ENCODE data around the gene PPTC7. TPM values are rescaled to one million over a fixed set of nuclear protein-coding genes. Genes with fewer than 3 reads are reported as not detected.

The PPTC7 gene
- total and polyA plus RNA-seq, 2 of the 13 experiments (the other 11 are each of a cell fraction or from before 2014, with no cell fraction given) = 4.8 to 12.3 TPM

DNA sequence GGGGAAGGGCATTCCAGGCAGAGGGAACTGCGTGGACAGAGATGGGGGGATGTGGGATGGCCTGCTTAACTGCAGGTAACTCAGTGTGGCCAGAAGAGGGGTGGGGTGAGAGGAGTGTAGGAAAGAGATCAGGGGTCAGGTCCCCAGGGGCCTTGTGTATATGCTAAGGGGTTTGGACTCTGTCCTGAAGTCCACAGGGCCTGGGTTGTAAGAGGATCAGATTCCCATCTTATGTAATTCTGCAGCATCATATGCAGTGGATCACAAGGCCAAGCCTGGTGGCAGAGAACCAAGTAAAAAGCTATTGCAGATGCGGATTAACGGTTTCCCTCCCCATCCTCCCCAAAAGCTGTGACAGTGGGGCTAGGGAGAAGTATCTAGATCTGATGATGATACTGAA, 39.5 kb upstream of the PPTC7 start:
- H2AFZ ChIP-seq (ENCODE audit: low read length) = no peak overlapping the region
- no peaks in the 10 kb centered on the region for H3K27me3 ChIP-seq (ENCODE audit: control insufficient read depth in 1 of 2, insufficient read depth in 2 of 2, low read length in 2 of 2)
- 78% methylated on average over 3 of the region's 3 CpGs for WGBS (ENCODE audit: low lambda C conversion rate)
- FAIRE-seq (no peak), ATAC-seq (peak; percentile 55), DNase-seq (ENCODE audit: low spot score) (peak; percentile 16)
- H3K36me3 ChIP-seq (replicated peaks in 1 of 2; ENCODE audit: control insufficient read depth in 1 of 2, insufficient read depth in 2 of 2, low read length in 2 of 2) = no peaks in the 10 kb centered on the region
- ChIA-PET CTCF (ENCODE audit: low intra/inter-chr PET ratio, low total read pairs) (no interaction called here), POLR2A (no interaction called here)
- no TSS peak for BruUV-seq (replicated peaks)
- H3K27ac ChIP-seq (ENCODE audit: extremely low read length, insufficient read depth, low read length) = no peak overlapping the region
- intact Hi-C loops (cut with micrococcal nuclease; ENCODE audit: unreplicated experiment) = no loop called here
- no peaks in the 10 kb centered on the region for H3K79me2 ChIP-seq (ENCODE audit: insufficient read depth, low read length)
- peaks cover 10% of the 10 kb centered on the region for H3K4me1 ChIP-seq (ENCODE audit: insufficient read depth, low read length)
- in situ Hi-C loops (cut with HindIII; ENCODE audit: extremely low pct_ligation_motif_present, low pct_unique_long_range_greater_than_20kb) = no loop called here
- no peak overlapping the region for H3K4me3 ChIP-seq (replicated peaks in 1 of 3; ENCODE audit: insufficient read depth in 1 of 3, low read depth in 2 of 3, low read length in 3 of 3)
- H3K4me2 ChIP-seq (ENCODE audit: low read depth, low read length) = no peak overlapping the region
- no peaks in the 10 kb centered on the region for H4K20me1 ChIP-seq (ENCODE audit: insufficient read depth, low read length)
- no peak overlapping the region for H3K9ac ChIP-seq (ENCODE audit: insufficient read depth, low read depth, low read length)
- no peaks in the 10 kb centered on the region for H3K9me3 ChIP-seq (ENCODE audit: low read length)
- TF ChIP-seq KDM5A (IDR thresholded peaks at IDR 0.05; ENCODE audit: borderline replicate concordance, low read length) = no peak
- TF ChIP-seq PHF5A (CRISPR knock-in tag; IDR thresholded peaks at IDR 0.05; ENCODE audit: low read depth, unreplicated experiment) = no peak
- TF ChIP-seq ZNF441 (CRISPR knock-in tag; IDR thresholded peaks at IDR 0.05; ENCODE audit: borderline replicate concordance) = 0 out of 2 replicates have a peak, but pooled peaks have one; percentile 44
- TF ChIP-seq NR2F2 (IDR thresholded peaks at IDR 0.05; ENCODE audit: borderline replicate concordance, low read depth) = peak; percentile 62; the same call in 1 of the 2 replicates
- TF ChIP-seq NR2F1 (CRISPR knock-in tag; IDR thresholded peaks at IDR 0.05) = peak; percentile 56 to 77; a peak in 2 of 4 replicates
- TF ChIP-seq GFI1 (CRISPR knock-in tag; IDR thresholded peaks at IDR 0.05; ENCODE audit: borderline replicate concordance) = peak; percentile 24; the same call in 1 of the 2 replicates
- peak in 1 of 2 experiments; percentile 39; a peak in 1 of 4 replicates for TF ChIP-seq EP300 (IDR thresholded peaks at IDR 0.05; ENCODE audit: low read depth in 2 of 2, low read length in 2 of 2)
- TF ChIP-seq EP300 (CRISPR knock-in tag; IDR thresholded peaks at IDR 0.05; ENCODE audit: borderline replicate concordance) = no peak
- TF ChIP-seq SALL1 (CRISPR knock-in tag; IDR thresholded peaks at IDR 0.05) = 0 out of 2 replicates have a peak, but pooled peaks have one; percentile 17
- TF ChIP-seq LCORL (IDR thresholded peaks at IDR 0.05) = no peak
- no peak for TF ChIP-seq LCORL (CRISPR knock-in tag; IDR thresholded peaks at IDR 0.05)
- TF ChIP-seq SIX1 (CRISPR knock-in tag; IDR thresholded peaks at IDR 0.05; ENCODE audit: borderline replicate concordance) = peak; percentile 95
- TF ChIP-seq ZMYM2 (CRISPR knock-in tag; IDR thresholded peaks at IDR 0.05) = peak; percentile 55; the same call in 1 of the 2 replicates
- TF ChIP-seq NCOR1 (IDR thresholded peaks at IDR 0.05; ENCODE audit: borderline replicate concordance, low read length) = peak; percentile 36; the same call in 1 of the 2 replicates
- TF ChIP-seq, protein P1, sequence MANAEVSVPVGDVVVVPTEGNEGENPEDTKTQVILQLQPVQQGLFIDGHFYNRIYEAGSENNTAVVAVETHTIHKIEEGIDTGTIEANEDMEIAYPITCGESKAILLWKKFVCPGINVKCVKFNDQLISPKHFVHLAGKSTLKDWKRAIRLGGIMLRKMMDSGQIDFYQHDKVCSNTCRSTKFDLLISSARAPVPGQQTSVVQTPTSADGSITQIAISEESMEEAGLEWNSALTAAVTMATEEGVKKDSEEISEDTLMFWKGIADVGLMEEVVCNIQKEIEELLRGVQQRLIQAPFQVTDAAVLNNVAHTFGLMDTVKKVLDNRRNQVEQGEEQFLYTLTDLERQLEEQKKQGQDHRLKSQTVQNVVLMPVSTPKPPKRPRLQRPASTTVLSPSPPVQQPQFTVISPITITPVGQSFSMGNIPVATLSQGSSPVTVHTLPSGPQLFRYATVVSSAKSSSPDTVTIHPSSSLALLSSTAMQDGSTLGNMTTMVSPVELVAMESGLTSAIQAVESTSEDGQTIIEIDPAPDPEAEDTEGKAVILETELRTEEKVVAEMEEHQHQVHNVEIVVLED (CRISPR knock-in tag; IDR thresholded peaks at IDR 0.05; ENCODE audit: borderline replicate concordance) = no peak
- no peak for TF ChIP-seq ZFY (CRISPR knock-in tag; IDR thresholded peaks at IDR 0.05)
- no peak for TF ChIP-seq TMF1 (CRISPR knock-in tag; IDR thresholded peaks at IDR 0.05; ENCODE audit: low read depth)
- no peak for TF ChIP-seq RNF2 (conservative IDR thresholded peaks at IDR 0.05; ENCODE audit: low read depth)
- TF ChIP-seq ZNF230 (CRISPR knock-in tag; IDR thresholded peaks at IDR 0.05) = no peak
- no peak for TF ChIP-seq HOXD1 (CRISPR knock-in tag; IDR thresholded peaks at IDR 0.05)
- TF ChIP-seq ZNF670 (CRISPR knock-in tag; IDR thresholded peaks at IDR 0.05; ENCODE audit: borderline replicate concordance) = no peak
- no peak for TF ChIP-seq SP5 (CRISPR knock-in tag; IDR thresholded peaks at IDR 0.05; ENCODE audit: borderline replicate concordance, low read depth)
- TF ChIP-seq, protein P2, sequence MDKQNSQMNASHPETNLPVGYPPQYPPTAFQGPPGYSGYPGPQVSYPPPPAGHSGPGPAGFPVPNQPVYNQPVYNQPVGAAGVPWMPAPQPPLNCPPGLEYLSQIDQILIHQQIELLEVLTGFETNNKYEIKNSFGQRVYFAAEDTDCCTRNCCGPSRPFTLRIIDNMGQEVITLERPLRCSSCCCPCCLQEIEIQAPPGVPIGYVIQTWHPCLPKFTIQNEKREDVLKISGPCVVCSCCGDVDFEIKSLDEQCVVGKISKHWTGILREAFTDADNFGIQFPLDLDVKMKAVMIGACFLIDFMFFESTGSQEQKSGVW (CRISPR knock-in tag; IDR thresholded peaks at IDR 0.05; ENCODE audit: borderline replicate concordance) = no peak
- no peak for TF ChIP-seq NCOA1 (CRISPR knock-in tag; IDR thresholded peaks at IDR 0.05)
- no peak for TF ChIP-seq FOXP1 (IDR thresholded peaks at IDR 0.05)
- TF ChIP-seq FOXP1 (CRISPR knock-in tag; IDR thresholded peaks at IDR 0.05) = no peak
